Adrenal gland (tissue), 5 donors: ENCODE measurements around the gene FRAT1.

Source experiments
- POLR2A ChIP-seq, 2 donors: fragments of 450-650 bp; IDR thresholded peaks; one replicate each; pipeline ENCODE4 v1.6.1; 2017; ENCODE audit warnings: antibody characterized with exemption in 2 of 2, mild to moderate bottlenecking in 2 of 2, moderate library complexity in 1 of 2
- TF ChIP-seq, protein P1 (sequence below), 6 experiments: fragments of 450-650 bp in 4 of 6; fragments of 200-600 bp in 2 of 6; sonication (generic) in 1 of 6; IDR thresholded peaks; 1 replicate in 5 of 6; 2 replicates in 1 of 6; pipeline versions ENCODE4 v1.5.1 to v1.8.0; 2016 to 2021; ENCODE audit warnings: antibody characterized with exemption in 6 of 6, mild to moderate bottlenecking in 2 of 6, moderate library complexity in 1 of 6
- donor health status: DM: no; HTN: no; CAD: no.

DNA sequence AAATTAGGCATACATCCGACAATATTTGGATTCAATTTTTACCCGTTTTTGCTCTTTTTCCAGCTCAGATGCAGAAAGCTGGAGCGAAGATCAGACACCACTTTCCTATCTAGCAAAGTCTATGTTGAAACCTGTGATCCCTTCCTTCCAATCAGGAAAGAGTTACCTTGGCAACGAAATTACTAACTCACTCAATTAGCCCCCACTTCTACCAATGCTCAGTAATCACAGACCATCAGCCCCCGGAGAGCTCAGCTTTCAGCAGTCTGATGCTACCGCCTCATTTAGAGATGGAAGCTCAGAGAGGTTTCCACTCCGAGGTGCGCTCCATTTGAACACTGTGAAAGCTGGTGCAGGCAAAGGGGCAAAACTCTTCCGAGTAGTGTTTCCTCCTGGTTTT, 6.7 kb downstream of the FRAT1 start:
- TF ChIP-seq, protein P1, sequence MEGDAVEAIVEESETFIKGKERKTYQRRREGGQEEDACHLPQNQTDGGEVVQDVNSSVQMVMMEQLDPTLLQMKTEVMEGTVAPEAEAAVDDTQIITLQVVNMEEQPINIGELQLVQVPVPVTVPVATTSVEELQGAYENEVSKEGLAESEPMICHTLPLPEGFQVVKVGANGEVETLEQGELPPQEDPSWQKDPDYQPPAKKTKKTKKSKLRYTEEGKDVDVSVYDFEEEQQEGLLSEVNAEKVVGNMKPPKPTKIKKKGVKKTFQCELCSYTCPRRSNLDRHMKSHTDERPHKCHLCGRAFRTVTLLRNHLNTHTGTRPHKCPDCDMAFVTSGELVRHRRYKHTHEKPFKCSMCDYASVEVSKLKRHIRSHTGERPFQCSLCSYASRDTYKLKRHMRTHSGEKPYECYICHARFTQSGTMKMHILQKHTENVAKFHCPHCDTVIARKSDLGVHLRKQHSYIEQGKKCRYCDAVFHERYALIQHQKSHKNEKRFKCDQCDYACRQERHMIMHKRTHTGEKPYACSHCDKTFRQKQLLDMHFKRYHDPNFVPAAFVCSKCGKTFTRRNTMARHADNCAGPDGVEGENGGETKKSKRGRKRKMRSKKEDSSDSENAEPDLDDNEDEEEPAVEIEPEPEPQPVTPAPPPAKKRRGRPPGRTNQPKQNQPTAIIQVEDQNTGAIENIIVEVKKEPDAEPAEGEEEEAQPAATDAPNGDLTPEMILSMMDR (IDR thresholded peaks at IDR 0.05), result no peak
- no peak for TF ChIP-seq POLR2A (IDR thresholded peaks at IDR 0.05)
